ENCODE measurements around the gene CYTH1.

Gene CYTH1

GRCh38 chr17:78710607-78711006 lies 71.5 kb downstream of the CYTH1 start:
- DNase-seq: no peak

- no peak for DNase-seq
Measured at GRCh38 chr17:78709751-78710181, 72.3 kb downstream of the CYTH1 start.

- no peak for DNase-seq
Measured at GRCh38 chr17:78709119-78709681, 72.9 kb downstream of the CYTH1 start.

GRCh38 chr17:78708510-78708973 lies 73.5 kb downstream of the CYTH1 start:
- peak; percentile 56 for DNase-seq

GRCh38 chr17:78707923-78708322 lies 74.2 kb downstream of the CYTH1 start:
- DNase-seq: no peak

GRCh38 chr17:78707016-78707415 lies 75.1 kb downstream of the CYTH1 start:
- DNase-seq: no peak

- DNase-seq: no peak
Measured at GRCh38 chr17:78706271-78706915, 75.7 kb downstream of the CYTH1 start.

GRCh38 chr17:78705071-78705470 lies 77.0 kb downstream of the CYTH1 start:
- no peak for DNase-seq

- DNase-seq: no peak
Measured at GRCh38 chr17:78704594-78704993, 77.5 kb downstream of the CYTH1 start.

GRCh38 chr17:78697554-78698343 lies 84.3 kb downstream of the CYTH1 start:
- peak; percentile 10 for DNase-seq

GRCh38 chr17:78697122-78697521 lies 85.0 kb downstream of the CYTH1 start:
- no peak for DNase-seq

- DNase-seq: no peak
Measured at GRCh38 chr17:78696016-78696982, 85.8 kb downstream of the CYTH1 start.

GRCh38 chr17:78694805-78695531 lies 87.1 kb downstream of the CYTH1 start:
- peak; percentile 52 for DNase-seq

- DNase-seq: no peak
Measured at GRCh38 chr17:78693346-78694083, 88.6 kb downstream of the CYTH1 start.

- DNase-seq: no peak
Measured at GRCh38 chr17:78692460-78693010, 89.5 kb downstream of the CYTH1 start.

GRCh38 chr17:78689029-78689428 lies 93.0 kb downstream of the CYTH1 start:
- DNase-seq: no peak

- no peak for DNase-seq
Measured at GRCh38 chr17:78687944-78688343, 94.1 kb downstream of the CYTH1 start.

GRCh38 chr17:78687125-78687524 lies 94.9 kb downstream of the CYTH1 start:
- DNase-seq: no peak

GRCh38 chr17:78684026-78684425 lies 98.0 kb downstream of the CYTH1 start:
- DNase-seq: no peak

GRCh38 chr17:78683408-78683961 lies 98.6 kb downstream of the CYTH1 start:
- DNase-seq: no peak

GRCh38 chr17:78682363-78682762 lies 99.7 kb downstream of the CYTH1 start:
- DNase-seq: no peak
